BJ (cell line): ENCODE data around the gene DPEP1. TPM values are rescaled to one million over a fixed set of nuclear protein-coding genes. Genes with fewer than 3 reads are reported as not detected.

Experiments used
- CTCF ChIA-PET: fragments of 350-600 bp; formaldehyde crosslinking; extraction: SDS; loops from one replicate; lab custom pipeline; 2021; ENCODE audit warnings: antibody characterized with exemption, inconsistent platforms; lab: Yijun Ruan, JAX
- POLR2A ChIA-PET: fragments of 300-600 bp; sonication (Branson Sonifier 250); formaldehyde crosslinking; extraction: SDS; loops from one replicate; lab custom pipeline; 2021; ENCODE audit warnings: antibody characterized with exemption; lab: Charles Lee
- DNase-seq: peaks from one replicate; pipeline ENCODE4 v3.0.0-alpha.2; 2011; ENCODE audit warnings: low read depth
- H3K27me3 ChIP-seq: 2 replicates; pipeline ENCODE4 v1.6.0; 2011; ENCODE audit warnings: low read length; ENCODE audit not compliant: control insufficient read depth, insufficient read depth
- H3K36me3 ChIP-seq: 2 replicates; pipeline ENCODE4 v1.5.1; 2011; ENCODE audit warnings: low read length; ENCODE audit not compliant: control insufficient read depth, insufficient read depth
- H3K4me3 ChIP-seq: 2 replicates; pipeline ENCODE4 v1.5.1; 2011; ENCODE audit warnings: low read depth, mild to moderate bottlenecking, control low read depth, low read length
- CTCF ChIP-seq: IDR thresholded peaks from 2 replicates; pipeline ENCODE4 v1.5.1; 2011; ENCODE audit warnings: low read depth, mild to moderate bottlenecking, control low read depth, inconsistent platforms, low read length, moderate library complexity; ENCODE audit not compliant: insufficient read depth
- polyA plus RNA-seq: library from polyadenylated mRNA; depleted of rRNA; stranded (reverse); fragments of >200 nt; gene quantifications from 2 replicates; pipeline ENCODE4 v1.2.3, GENCODE V29; 2011

DPEP1 gene
- polyA plus RNA-seq, 1 experiment = not detected

DNA sequence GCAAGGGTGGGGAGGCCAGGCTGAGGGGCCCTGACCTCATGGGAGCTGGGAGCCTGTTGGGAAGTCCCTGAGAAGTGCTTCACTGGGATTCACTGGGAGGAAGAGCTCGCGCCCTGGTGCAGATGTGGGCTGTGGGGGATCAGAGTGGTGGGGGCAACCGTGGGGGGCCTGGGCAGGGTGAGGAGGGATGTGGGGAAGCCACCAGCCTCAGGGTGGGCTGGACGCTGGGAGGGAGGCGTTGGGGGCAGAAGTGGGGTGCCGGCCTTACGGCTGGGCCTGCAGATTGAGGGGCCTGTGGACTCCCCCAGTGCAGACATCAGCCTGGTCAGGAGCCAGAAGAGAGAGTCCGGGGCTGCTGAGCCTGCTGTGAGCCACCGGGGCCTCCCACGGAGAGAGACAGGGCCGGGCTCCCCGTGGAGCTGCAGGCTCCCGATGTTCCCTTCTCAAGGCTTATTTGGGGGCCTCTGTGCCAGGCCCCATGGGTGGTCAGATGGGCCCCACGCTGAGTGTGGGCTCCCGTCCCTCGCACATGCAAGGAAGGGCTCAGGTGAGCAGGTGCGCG lies 7.8 kb downstream of the DPEP1 start:
- H3K36me3 ChIP-seq = no peaks in the 10 kb centered on the region
- no peak for DNase-seq
- no peak overlapping the region for H3K4me3 ChIP-seq
- POLR2A ChIA-PET = interaction anchor here (1.0 kb wide), 1 partner anchor 13 kb away, joined by 3 read pairs; no protein-coding TSS in a partner anchor
- no peak for TF ChIP-seq CTCF
- H3K27me3 ChIP-seq = peaks cover 10% of the 10 kb centered on the region
- CTCF ChIA-PET = interaction anchor here (1.1 kb wide), 1 partner anchor 12 kb away, joined by 3 read pairs; no protein-coding TSS in a partner anchor

GRCh38 chr16:89621698-89622409 lies 8.4 kb downstream of the DPEP1 start:
- H3K4me3 ChIP-seq = no peak overlapping the region
- DNase-seq = no peak
- POLR2A ChIA-PET = interaction anchor here (0.6 kb wide), 1 partner anchor 234 kb away, joined by 8 read pairs; no protein-coding TSS in a partner anchor
- no peaks in the 10 kb centered on the region for H3K36me3 ChIP-seq
- CTCF ChIA-PET = interaction anchor here (1.1 to 2.2 kb wide), 4 partner anchors 11 to 48 kb away, joined by 3 to 10 read pairs (median 3); no protein-coding TSS in a partner anchor
- no peak for TF ChIP-seq CTCF
- peaks cover 10% of the 10 kb centered on the region for H3K27me3 ChIP-seq

GRCh38 chr16:89623511-89624261 lies 10.2 kb downstream of the DPEP1 start:
- Histone ChIP-seq H3K4me3 (no peak overlapping the region), H3K27me3 (peaks cover 10% of the 10 kb centered on the region), H3K36me3 (no peaks in the 10 kb centered on the region)
- no peak for DNase-seq
- POLR2A ChIA-PET = interaction anchor here (0.6 kb wide), 1 partner anchor 34 kb away, joined by 8 read pairs; the partner anchor contains the start of genes CHMP1A and SPATA33
- CTCF ChIA-PET = interaction anchor here (0.6 to 2.2 kb wide), 4 partner anchors 9 to 238 kb away, joined by 3 to 10 read pairs (median 6); no protein-coding TSS in a partner anchor
- no peak for TF ChIP-seq CTCF

GRCh38 chr16:89624777-89625761 lies 11.6 kb downstream of the DPEP1 start:
- no peak overlapping the region for H3K4me3 ChIP-seq
- no peak for DNase-seq
- ChIA-PET CTCF (interaction anchor here (3.5 kb wide), 1 partner anchor 10 kb away, joined by 13 read pairs; no protein-coding TSS in a partner anchor), POLR2A (no interaction called here)
- TF ChIP-seq CTCF = no peak
- H3K27me3 ChIP-seq = peaks cover 10% of the 10 kb centered on the region
- H3K36me3 ChIP-seq = no peaks in the 10 kb centered on the region
